K562 (cell line): ENCODE results near the gene HS3ST4. TPM values are rescaled to one million over a fixed set of nuclear protein-coding genes. Genes with fewer than 3 reads are reported as not detected.

Source experiments
- ATAC-seq: fragments of 200-7000 bp; cut with Tn5 transposase; 3 replicates; pipeline ENCODE4 v1.9.1; 2020; ENCODE audit warnings: moderate library complexity
- BruUV-seq: library from RNA; stranded (reverse); fragments of 400-500 nt; replicated peaks from 2 replicates; lab custom pipeline; 2021; lab: Mats Ljungman, UMichigan
- CTCF ChIA-PET: fragments of 300-600 bp; formaldehyde crosslinking; extraction: SDS; loops from one replicate; lab custom pipeline; 2021; ENCODE audit warnings: low intra/inter-chr PET ratio; lab: Yijun Ruan, JAX
- POLR2A ChIA-PET: fragments of 300-600, 350-650 bp; sonication (Branson Sonifier 250); formaldehyde crosslinking; extraction: SDS; loops from one replicate; lab custom pipeline; 2021; ENCODE audit warnings: antibody characterized with exemption, inconsistent platforms; lab: Yijun Ruan, JAX
- DNase-seq, 4 experiments: peaks; one replicate each; pipeline versions ENCODE4 v3.0.0 to v3.0.0-alpha.2; 2011 to 2018; ENCODE audit warnings: low spot score in 3 of 4, mixed read lengths in 3 of 4; ENCODE audit errors: extremely low read depth in 1 of 4
- FAIRE-seq: peaks from 2 replicates; lab custom pipeline; 2011; peaks lifted over from hg19 to GRCh38; lab: Jason Lieb, UNC
- H2AFZ ChIP-seq: 2 replicates; pipeline ENCODE4 v1.6.0; 2011; ENCODE audit warnings: low read depth, low read length, control low read depth, inconsistent platforms
- H3K27ac ChIP-seq: fragments of 200-600 bp; 3 replicates; pipeline ENCODE4 v1.8.0; 2011; ENCODE audit warnings: low read depth, mild to moderate bottlenecking, control low read depth, inconsistent platforms, low read length, moderate library complexity, mixed read lengths; ENCODE audit errors: extremely low read depth
- H3K27me3 ChIP-seq, 2 experiments: fragments of 300-600 bp in 1 of 2; 2 replicates in 1 of 2; 3 replicates in 1 of 2; pipeline versions ENCODE4 v1.6.0 to v1.8.0; 2011; ENCODE audit warnings: inconsistent platforms in 2 of 2, low read length in 2 of 2, mild to moderate bottlenecking in 1 of 2, mixed read lengths in 1 of 2, moderate library complexity in 1 of 2; ENCODE audit not compliant: control insufficient read depth in 2 of 2, insufficient read depth in 2 of 2
- H3K36me3 ChIP-seq: fragments of 300-600 bp; 3 replicates; pipeline ENCODE4 v1.8.0; 2011; ENCODE audit warnings: mild to moderate bottlenecking, low read length, inconsistent platforms; ENCODE audit not compliant: control insufficient read depth, insufficient read depth
- H3K4me1 ChIP-seq, 2 experiments: fragments of 200-600 bp in 1 of 2; replicated peaks in 1 of 2; 2 replicates in 1 of 2; 3 replicates in 1 of 2; pipeline versions ENCODE4 v1.5.1 to v1.8.0; 2011; ENCODE audit warnings: inconsistent platforms in 2 of 2, low read length in 2 of 2, mild to moderate bottlenecking in 1 of 2, mixed read lengths in 1 of 2, moderate library complexity in 1 of 2; ENCODE audit not compliant: control insufficient read depth in 2 of 2, insufficient read depth in 2 of 2
- H3K4me2 ChIP-seq: 2 replicates; pipeline ENCODE4 v1.6.1; 2011; ENCODE audit warnings: low read length, control low read depth, inconsistent platforms, mixed read lengths; ENCODE audit not compliant: insufficient read depth
- H3K4me3 ChIP-seq: fragments of 200-600 bp; sonication (generic), shearing (Covaris generic); 2 replicates; pipeline ENCODE4 v1.5.1; 2016; ENCODE audit warnings: control low read depth, inconsistent platforms
- H3K79me2 ChIP-seq: fragments of 200-600 bp; 3 replicates; pipeline ENCODE4 v1.8.0; 2011; ENCODE audit warnings: low read length, inconsistent platforms; ENCODE audit not compliant: control insufficient read depth, insufficient read depth
- H3K9ac ChIP-seq, 2 experiments: 2 replicates each; pipeline versions ENCODE4 v1.6.0 to v1.6.1; 2011; ENCODE audit warnings: low read depth in 2 of 2, low read length in 2 of 2, control low read depth in 1 of 2, inconsistent platforms in 1 of 2, mild to moderate bottlenecking in 1 of 2, mixed read lengths in 1 of 2; ENCODE audit not compliant: insufficient read depth in 1 of 2
- H3K9me1 ChIP-seq: one replicate; pipeline ENCODE4 v1.6.0; 2011; ENCODE audit warnings: inconsistent platforms, mild to moderate bottlenecking, low read length, moderate library complexity; ENCODE audit not compliant: control insufficient read depth, insufficient read depth
- H3K9me3 ChIP-seq: replicated peaks from 2 replicates; pipeline ENCODE4 v1.5.1; 2011; ENCODE audit warnings: low read depth, low read length, inconsistent platforms; ENCODE audit not compliant: control insufficient read depth, insufficient read depth
- H4K20me1 ChIP-seq: replicated peaks from 2 replicates; pipeline ENCODE4 v1.6.1; 2011; ENCODE audit warnings: low read length, inconsistent platforms, mixed read lengths; ENCODE audit not compliant: control insufficient read depth, insufficient read depth
- HNRNPH1 ChIP-seq: fragments of 200-400 bp; formaldehyde crosslinking; optimal IDR thresholded peaks from 2 replicates; pipeline ENCODE3; 2017; ENCODE audit warnings: low read depth, mild to moderate bottlenecking, low read length, moderate library complexity
- MEF2A ChIP-seq: IDR thresholded peaks from 2 replicates; pipeline ENCODE4 v1.6.1; 2011; ENCODE audit warnings: low read depth, mild to moderate bottlenecking, low read length, moderate library complexity; ENCODE audit not compliant: control insufficient read depth
- NFYB ChIP-seq: IDR thresholded peaks from 2 replicates; pipeline ENCODE4 v1.6.1; 2011; ENCODE audit warnings: mild to moderate bottlenecking, moderate library complexity; ENCODE audit not compliant: insufficient read length; ENCODE audit errors: extremely low read depth
- STAT5A ChIP-seq: IDR thresholded peaks from 2 replicates; pipeline ENCODE4 v1.6.1; 2012; ENCODE audit warnings: low read length, inconsistent platforms, borderline replicate concordance
- XRCC5 ChIP-seq: fragments of 200-400 bp; formaldehyde crosslinking; IDR thresholded peaks from 2 replicates; pipeline ENCODE4 v1.6.1; 2017; ENCODE audit warnings: low read depth, mild to moderate bottlenecking, low read length
- ZEB2 ChIP-seq: fragments of 450-650 bp; IDR thresholded peaks from 2 replicates; pipeline ENCODE4 v1.6.1; 2016
- ZNF12 ChIP-seq: sonication (generic); formaldehyde crosslinking; IDR thresholded peaks from 2 replicates; pipeline ENCODE4 v1.4.0; 2020; ENCODE audit warnings: mild to moderate bottlenecking, missing genetic modification reagents
- ZNF224 ChIP-seq: sonication (generic); formaldehyde crosslinking; IDR thresholded peaks from 2 replicates; pipeline ENCODE4 v1.8.0; 2022; ENCODE audit warnings: mild to moderate bottlenecking, missing genetic modification reagents
- ZNF655 ChIP-seq: fragments of 250-450 bp; sonication (Bioruptor Pico); IDR thresholded peaks from 2 replicates; pipeline ENCODE4 v1.5.0; 2021
- WGBS: fragments of 100-300 bp; shearing (Covaris generic); methylation state at CpG from one replicate; pipeline ENCODE4 v1.1.6; 2016; ENCODE audit warnings: low coverage, mixed read lengths; ENCODE audit not compliant: insufficient coverage; ENCODE audit errors: missing lambda C conversion rate; 5-methylcytosine and 5-hydroxymethylcytosine counted together
- in situ Hi-C: fragments of 300-500 bp; cut with MboI; formaldehyde crosslinking; loops from 4 replicates; pipeline ENCODE4 v1.15.0; 2018; ENCODE audit warnings: inconsistent platforms, mixed read lengths
- intact Hi-C: fragments of 100-400 bp; cut with micrococcal nuclease; formaldehyde crosslinking; loops from 2 replicates; pipeline ENCODE4 v1.14.2; 2022
- polyA plus RNA-seq, 8 experiments: library from polyadenylated mRNA; depleted of rRNA in 4 of 8; stranded (reverse) in 5 of 8; unstranded in 3 of 8; fragments of >200 nt; fragmentation: Nextera tagmentation in 2 of 8; fragmentation: Illumina TruSeq in 1 of 8; extraction: Ambion mirVana in 2 of 8; extraction: Trizol in 1 of 8; gene quantifications; 2 replicates each; pipeline versions ENCODE4 v1.2.1 to v1.2.3, GENCODE V29; 2011 to 2014; ENCODE audit warnings: inconsistent platforms in 1 of 8, missing spikeins in 1 of 8
- total RNA-seq, 7 experiments: library from RNA; depleted of rRNA in 6 of 7; stranded (reverse); fragments of >200 nt in 6 of 7; fragmentation: Illumina TruSeq in 2 of 7; extraction: Trizol in 2 of 7; gene quantifications; 2 replicates each; pipeline versions ENCODE4 v1.2.1 to v1.2.3, GENCODE V29; 2011 to 2021; ENCODE audit warnings: low replicate concordance in 1 of 7

Gene HS3ST4
- total and polyA plus RNA-seq, 9 of the 15 experiments (the other 6 are each of a cell fraction or from before 2014, with no cell fraction given), result not detected

DNA sequence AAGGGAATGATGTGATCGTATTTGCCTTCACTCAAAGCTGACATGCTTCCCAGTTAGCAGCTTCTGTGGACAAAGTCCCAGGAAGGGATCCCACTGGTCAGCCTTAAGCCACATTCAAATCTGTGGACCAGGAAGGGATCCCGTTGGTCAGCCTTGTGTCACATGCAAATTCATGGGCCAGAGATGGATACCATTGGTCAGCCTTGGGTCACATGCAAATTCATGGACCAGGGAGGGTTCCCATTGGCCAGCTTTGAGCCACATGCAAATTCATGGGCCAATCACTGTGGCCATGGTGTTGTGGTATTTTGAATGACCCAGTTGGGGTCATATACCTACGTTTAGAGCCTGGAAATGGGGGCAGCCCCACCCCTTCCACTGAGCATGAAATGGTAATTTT, 201.6 kb downstream of the HS3ST4 start:
- CTCF ChIA-PET, result no interaction called here
- in situ Hi-C loops, result no loop called here
- 0% methylated on average over 3 of the region's 3 CpGs for WGBS
- FAIRE-seq (no peak), ATAC-seq (peak; percentile 70), DNase-seq (peak; percentile 8 to 41 (median 29))
- no peaks in the 10 kb centered on the region for H3K79me2 ChIP-seq
- no peaks in the 10 kb centered on the region for H3K36me3 ChIP-seq
- no peak overlapping the region for H2AFZ ChIP-seq
- H3K27ac ChIP-seq, result no peak overlapping the region
- no peak overlapping the region for H3K4me2 ChIP-seq
- no peak overlapping the region for H3K9ac ChIP-seq
- H3K27me3 ChIP-seq, result peaks cover 0 to 10% of the 10 kb centered on the region in 2 experiments; a peak in 2 of 5 replicates
- no peaks in the 10 kb centered on the region for H3K4me1 ChIP-seq
- POLR2A ChIA-PET, result no interaction called here
- no peaks in the 10 kb centered on the region for H3K9me3 ChIP-seq
- no peaks in the 10 kb centered on the region for H4K20me1 ChIP-seq
- BruUV-seq, result no TSS peak
- intact Hi-C loops, result no loop called here
- H3K4me3 ChIP-seq, result no peak overlapping the region
- TF ChIP-seq NFYB (peak; percentile 33), ZNF12 (no peak), ZNF224 (CRISPR knock-in tag) (no peak)
- H3K9me1 ChIP-seq, result no peaks in the 10 kb centered on the region

- no peaks in the 10 kb centered on the region for H4K20me1 ChIP-seq
- BruUV-seq, result no TSS peak
- no peak for TF ChIP-seq ZNF655 (CRISPR knock-in tag)
- no peak for TF ChIP-seq XRCC5
- TF ChIP-seq HNRNPH1, result no peak
- TF ChIP-seq ZEB2, result no peak
- no peak for TF ChIP-seq STAT5A
- no peak for TF ChIP-seq MEF2A
Measured at GRCh38 chr16:25894093-25894492, 202.3 kb downstream of the HS3ST4 start.

More at GRCh38 chr16:25894093-25894492, 202.3 kb downstream of the HS3ST4 start:
- FAIRE-seq, result no peak
- H3K4me1 ChIP-seq, result no peaks in the 10 kb centered on the region
- no peaks in the 10 kb centered on the region for H3K9me1 ChIP-seq
- no peak overlapping the region for H3K27ac ChIP-seq
- no peaks in the 10 kb centered on the region for H3K36me3 ChIP-seq
- H2AFZ ChIP-seq, result no peak overlapping the region
- H3K4me3 ChIP-seq, result no peak overlapping the region
- no peak for DNase-seq
- ChIA-PET POLR2A (no interaction called here), CTCF (no interaction called here)
- no peaks in the 10 kb centered on the region for H3K79me2 ChIP-seq
- no peak overlapping the region for H3K9ac ChIP-seq
- in situ Hi-C loops, result no loop called here
- intact Hi-C loops, result no loop called here
- peaks cover 0 to 8% of the 10 kb centered on the region in 2 experiments; a peak in 2 of 5 replicates for H3K27me3 ChIP-seq
- WGBS, result 0% methylated on average over 3 of the region's 3 CpGs
- ATAC-seq, result no peak
- no peak overlapping the region for H3K4me2 ChIP-seq
- no peaks in the 10 kb centered on the region for H3K9me3 ChIP-seq
